Measurements from ENCODE around the gene AGPAT3. TPM values are rescaled to one million over a fixed set of nuclear protein-coding genes. Genes with fewer than 3 reads are reported as not detected.
A peak's percentile ranks its signal among the peaks of the same experiment; 100 is the strongest.

The AGPAT3 gene
- polyA plus RNA-seq, 1 donor: 83.0 TPM

DNA sequence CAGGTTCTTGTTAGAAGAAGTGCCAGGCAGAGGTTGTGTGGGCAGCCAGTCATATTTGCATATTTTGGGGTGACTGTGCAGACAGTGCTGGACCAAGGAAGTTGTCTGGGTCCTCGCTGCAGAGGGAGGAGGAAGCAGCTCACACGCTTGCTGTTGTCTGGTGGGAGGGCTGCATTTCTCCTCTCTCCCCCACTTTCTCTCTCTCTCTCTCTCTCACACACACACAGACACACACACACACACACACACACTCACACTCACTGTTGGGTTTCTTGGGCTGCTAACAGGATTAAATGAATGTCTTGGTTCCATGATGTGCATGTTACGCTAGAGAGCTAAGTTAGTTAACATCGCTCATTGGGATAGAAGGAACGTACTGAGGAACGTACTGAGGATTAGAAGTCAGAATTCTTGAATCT lies 72.9 kb downstream of the AGPAT3 start:
- no peak overlapping the region for H3K27ac ChIP-seq (ENCODE audit: low read length)
- H3K4me3 ChIP-seq (ENCODE audit: low read length): no peak overlapping the region
- peaks cover 36% of the 10 kb centered on the region for H3K36me3 ChIP-seq (ENCODE audit: control insufficient read depth, insufficient read depth, low read length)
- WGBS (ENCODE audit: insufficient coverage, low lambda C conversion rate): no CpG with 5 or more reads among the region's 6 CpGs
- H3K9me3 ChIP-seq (ENCODE audit: control insufficient read depth, low read depth, low read length): peaks cover 3% of the 10 kb centered on the region
- H3K4me1 ChIP-seq (ENCODE audit: control insufficient read depth, insufficient read depth, low read length): peaks cover 30% of the 10 kb centered on the region
- no peak for DNase-seq
- no peaks in the 10 kb centered on the region for H3K27me3 ChIP-seq (ENCODE audit: control insufficient read depth, insufficient read depth, low read length)

DNA sequence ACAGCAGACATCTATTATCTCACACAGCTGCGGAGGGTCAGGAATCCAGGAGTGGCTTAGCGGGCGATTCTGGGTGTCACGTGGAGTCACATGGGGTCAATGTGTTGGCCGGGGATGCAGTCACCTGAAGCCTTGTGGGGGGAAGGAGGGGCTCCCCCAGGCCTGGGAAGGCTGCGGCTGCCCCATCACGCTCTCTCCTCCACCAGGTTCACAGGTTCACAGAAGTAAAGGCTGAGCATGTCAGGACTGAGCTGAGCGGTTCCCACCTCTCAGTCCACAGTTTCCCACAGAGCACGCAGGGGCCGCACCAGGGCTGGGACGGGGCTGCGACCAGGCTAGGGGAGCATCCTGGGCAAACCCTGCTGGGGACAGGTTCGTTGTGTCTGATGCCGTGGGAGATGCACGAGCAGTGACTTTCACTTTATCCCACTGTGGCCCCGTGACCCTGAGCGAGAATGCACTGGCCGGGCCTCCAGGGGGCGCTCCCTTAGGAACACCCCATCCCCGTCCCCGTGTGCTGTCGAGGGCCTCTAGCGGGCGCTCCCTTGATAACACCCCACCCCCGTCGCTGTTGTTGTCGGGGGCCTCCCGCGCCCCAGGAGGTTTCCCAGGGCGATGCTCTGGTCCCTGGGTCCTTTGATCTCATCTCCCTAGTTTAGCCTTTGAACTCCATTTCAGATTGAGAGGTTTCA lies 73.9 kb downstream of the AGPAT3 start:
- no CpG with 5 or more reads among the region's 30 CpGs for WGBS (ENCODE audit: insufficient coverage, low lambda C conversion rate)
- DNase-seq: peak; percentile 77 to 85
- peak overlapping the region; percentile 83 for H3K27ac ChIP-seq (ENCODE audit: low read length)
- peak overlapping the region; percentile 46 for H3K4me3 ChIP-seq (ENCODE audit: low read length)
- no peaks in the 10 kb centered on the region for H3K27me3 ChIP-seq (ENCODE audit: control insufficient read depth, insufficient read depth, low read length)
- H3K9me3 ChIP-seq (ENCODE audit: control insufficient read depth, low read depth, low read length): peaks cover 3% of the 10 kb centered on the region
- H3K36me3 ChIP-seq (ENCODE audit: control insufficient read depth, insufficient read depth, low read length): peaks cover 34% of the 10 kb centered on the region
- peaks cover 30% of the 10 kb centered on the region for H3K4me1 ChIP-seq (ENCODE audit: control insufficient read depth, insufficient read depth, low read length)

DNA sequence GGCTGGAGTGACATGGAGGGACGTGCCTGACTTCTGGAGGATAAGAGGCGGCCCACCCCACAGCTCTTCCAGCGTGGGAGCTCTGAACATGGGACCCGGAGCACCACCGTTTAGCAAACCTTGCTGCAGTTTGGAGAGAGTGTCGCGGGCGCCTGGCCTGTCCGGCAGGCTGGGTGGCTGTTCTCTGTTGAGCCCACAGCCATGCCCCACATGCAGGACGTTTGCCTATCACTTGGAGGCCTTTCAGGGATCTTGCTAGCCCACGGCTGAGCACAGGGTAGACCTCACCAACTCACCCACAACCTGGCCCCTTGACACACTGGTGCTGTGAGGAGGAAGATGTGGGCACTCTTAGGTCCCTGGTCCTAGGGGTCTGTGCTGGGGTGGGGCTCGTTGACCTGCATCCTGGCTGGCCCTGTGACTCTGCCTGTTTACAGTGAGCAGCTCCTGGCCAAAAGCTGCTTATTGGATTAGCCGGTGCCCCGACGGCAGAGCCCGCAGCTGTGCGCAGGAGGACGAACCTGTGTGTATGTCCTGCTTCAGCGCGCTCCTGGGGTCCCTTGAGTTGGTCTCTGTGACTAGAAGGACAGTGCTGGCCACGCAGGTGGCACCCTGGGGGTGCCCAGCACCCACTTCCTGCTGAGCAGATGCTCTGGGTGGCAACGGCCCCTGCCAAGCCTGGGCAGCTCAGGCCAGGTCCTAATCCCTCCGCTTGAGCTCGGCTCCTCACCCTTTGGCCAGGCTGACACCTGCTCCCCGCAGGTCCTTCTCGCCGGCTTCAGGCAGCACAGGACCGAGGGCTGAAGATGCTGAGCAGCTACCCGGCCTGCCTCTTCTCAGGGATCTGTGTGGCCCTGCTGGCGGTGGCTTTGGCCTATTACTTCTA lies 74.7 kb downstream of the AGPAT3 start:
- Histone ChIP-seq H3K27me3 (ENCODE audit: control insufficient read depth, insufficient read depth, low read length) (no peaks in the 10 kb centered on the region), H3K9me3 (ENCODE audit: control insufficient read depth, low read depth, low read length) (peaks cover 3% of the 10 kb centered on the region), H3K27ac (ENCODE audit: low read length) (peak overlapping the region; percentile 0), H3K4me1 (ENCODE audit: control insufficient read depth, insufficient read depth, low read length) (peaks cover 30% of the 10 kb centered on the region), H3K36me3 (ENCODE audit: control insufficient read depth, insufficient read depth, low read length) (peaks cover 29% of the 10 kb centered on the region), H3K4me3 (ENCODE audit: low read length) (no peak overlapping the region)
- no peak for DNase-seq
- WGBS (ENCODE audit: insufficient coverage, low lambda C conversion rate): no CpG with 5 or more reads among the region's 30 CpGs

DNA sequence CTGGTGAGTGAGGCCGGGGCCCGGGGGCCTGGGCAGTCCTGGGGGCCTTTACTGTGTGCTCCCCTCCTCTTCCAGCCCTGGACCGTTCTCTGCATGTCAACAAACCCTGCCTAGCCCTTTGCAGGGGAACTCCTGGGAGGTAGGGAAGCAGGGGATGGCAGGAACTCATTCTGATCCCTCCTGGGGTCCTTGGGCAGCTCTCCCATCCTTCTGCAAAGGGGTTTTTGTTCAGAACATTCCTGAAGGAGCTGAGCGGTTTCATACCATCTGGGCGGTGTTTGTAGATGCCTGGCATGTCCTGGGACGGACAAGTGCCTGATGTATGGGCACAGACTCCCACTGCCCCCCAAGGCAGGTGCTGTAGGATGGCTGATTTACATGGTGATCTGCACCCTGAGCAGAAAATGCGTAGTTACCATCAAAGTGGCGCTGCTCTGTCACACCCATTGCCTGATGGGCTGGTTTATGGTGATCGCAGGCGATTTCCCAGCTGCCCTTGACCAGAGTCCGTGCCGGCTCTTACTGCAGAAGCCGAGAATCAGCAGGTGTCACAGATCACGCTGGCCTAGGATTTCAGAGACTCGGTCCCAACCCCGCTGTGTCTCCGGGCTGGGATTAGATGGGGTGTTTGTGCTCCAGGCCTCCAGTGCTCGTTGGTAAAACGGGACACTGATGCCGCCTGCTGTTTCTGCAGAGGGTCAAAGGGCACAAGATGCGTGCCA lies 75.5 kb downstream of the AGPAT3 start:
- H3K27ac ChIP-seq (ENCODE audit: low read length): peak overlapping the region; percentile 0
- no peak overlapping the region for H3K4me3 ChIP-seq (ENCODE audit: low read length)
- H3K4me1 ChIP-seq (ENCODE audit: control insufficient read depth, insufficient read depth, low read length): peaks cover 30% of the 10 kb centered on the region
- H3K36me3 ChIP-seq (ENCODE audit: control insufficient read depth, insufficient read depth, low read length): peaks cover 27% of the 10 kb centered on the region
- peak; percentile 61 to 80 for DNase-seq
- H3K27me3 ChIP-seq (ENCODE audit: control insufficient read depth, insufficient read depth, low read length): no peaks in the 10 kb centered on the region
- no CpG with 5 or more reads among the region's 21 CpGs for WGBS (ENCODE audit: insufficient coverage, low lambda C conversion rate)
- peaks cover 3% of the 10 kb centered on the region for H3K9me3 ChIP-seq (ENCODE audit: control insufficient read depth, low read depth, low read length)

DNA sequence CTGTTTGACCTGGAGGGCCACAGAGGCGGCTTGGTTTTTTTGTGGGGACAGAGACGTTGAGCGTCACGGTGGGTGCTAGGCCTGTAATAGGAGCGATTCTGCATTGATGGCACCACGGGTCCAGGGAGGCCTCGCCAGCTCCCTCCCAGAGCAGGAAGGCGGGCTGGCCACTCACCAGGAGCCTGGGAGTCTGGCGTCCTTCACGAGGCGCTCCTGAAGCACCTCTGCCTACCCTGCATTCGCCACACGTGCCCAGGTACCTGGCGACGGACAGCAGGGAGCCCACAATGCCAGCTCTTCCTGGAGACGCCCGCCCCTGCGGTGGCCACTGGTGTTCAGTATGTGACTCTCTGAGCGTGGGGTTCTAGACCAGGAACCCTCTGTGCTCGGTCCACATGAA lies 77.2 kb downstream of the AGPAT3 start:
- no peak for DNase-seq
- Histone ChIP-seq H3K36me3 (ENCODE audit: control insufficient read depth, insufficient read depth, low read length) (peaks cover 19% of the 10 kb centered on the region), H3K27me3 (ENCODE audit: control insufficient read depth, insufficient read depth, low read length) (no peaks in the 10 kb centered on the region), H3K27ac (ENCODE audit: low read length) (no peak overlapping the region), H3K4me1 (ENCODE audit: control insufficient read depth, insufficient read depth, low read length) (peaks cover 30% of the 10 kb centered on the region), H3K4me3 (ENCODE audit: low read length) (no peak overlapping the region), H3K9me3 (ENCODE audit: control insufficient read depth, low read depth, low read length) (peaks cover 1% of the 10 kb centered on the region)
- no CpG with 5 or more reads among the region's 20 CpGs for WGBS (ENCODE audit: insufficient coverage, low lambda C conversion rate)

DNA sequence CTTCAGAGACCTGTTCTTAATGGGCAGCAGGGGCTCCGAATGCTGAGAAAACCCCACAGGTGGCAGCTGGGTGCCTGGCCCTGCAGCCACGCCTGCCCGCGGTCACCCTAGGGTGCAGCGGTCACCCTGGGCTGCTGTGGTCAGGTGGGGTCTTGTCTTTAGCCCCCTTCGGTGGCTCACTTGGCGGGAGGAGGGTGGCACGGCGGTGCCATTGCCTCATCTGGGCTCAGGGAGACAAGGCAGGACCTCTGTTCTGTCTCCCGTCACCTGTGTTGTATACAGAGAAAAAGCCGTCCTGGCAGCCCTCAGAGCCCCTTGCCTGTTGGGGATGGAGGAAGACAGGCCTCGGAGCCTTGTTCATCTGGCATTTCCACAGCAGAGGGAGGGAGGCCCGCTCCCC lies 77.6 kb downstream of the AGPAT3 start:
- no peaks in the 10 kb centered on the region for H3K27me3 ChIP-seq (ENCODE audit: control insufficient read depth, insufficient read depth, low read length)
- no peak for DNase-seq
- peaks cover 21% of the 10 kb centered on the region for H3K36me3 ChIP-seq (ENCODE audit: control insufficient read depth, insufficient read depth, low read length)
- H3K9me3 ChIP-seq (ENCODE audit: control insufficient read depth, low read depth, low read length): no peaks in the 10 kb centered on the region
- no CpG with 5 or more reads among the region's 13 CpGs for WGBS (ENCODE audit: insufficient coverage, low lambda C conversion rate)
- peaks cover 30% of the 10 kb centered on the region for H3K4me1 ChIP-seq (ENCODE audit: control insufficient read depth, insufficient read depth, low read length)
- no peak overlapping the region for H3K27ac ChIP-seq (ENCODE audit: low read length)
- no peak overlapping the region for H3K4me3 ChIP-seq (ENCODE audit: low read length)

DNA sequence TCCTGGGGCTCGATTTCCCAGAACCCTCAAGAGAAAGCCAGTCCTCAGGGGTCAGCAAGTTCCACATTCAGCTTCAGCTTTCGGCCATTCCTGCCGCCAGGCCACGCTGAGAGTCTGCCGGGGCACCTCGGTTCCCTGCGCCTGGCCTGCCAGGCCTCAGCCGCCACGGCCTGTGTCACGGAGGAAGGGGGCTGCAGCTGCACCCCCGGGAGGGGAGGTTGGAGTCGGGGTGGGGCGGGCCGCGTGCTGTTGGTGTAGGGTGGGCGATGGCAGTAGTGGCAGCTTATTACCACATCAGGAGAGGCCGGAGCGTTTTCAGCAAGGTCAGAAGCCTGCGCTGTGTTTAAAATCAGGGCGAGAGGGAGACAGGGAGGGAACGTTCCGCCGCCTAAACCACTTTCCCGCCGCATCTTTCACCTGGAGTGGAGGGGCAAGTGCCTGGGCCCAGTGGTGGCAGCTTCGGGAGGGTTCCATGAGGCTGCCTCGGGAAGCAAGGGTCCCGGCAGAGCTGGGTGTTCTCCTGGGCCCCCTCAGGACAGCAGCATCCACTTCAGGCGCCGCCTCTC lies 78.6 kb downstream of the AGPAT3 start:
- WGBS (ENCODE audit: insufficient coverage, low lambda C conversion rate): no CpG with 5 or more reads among the region's 30 CpGs
- no peaks in the 10 kb centered on the region for H3K9me3 ChIP-seq (ENCODE audit: control insufficient read depth, low read depth, low read length)
- H3K27me3 ChIP-seq (ENCODE audit: control insufficient read depth, insufficient read depth, low read length): no peaks in the 10 kb centered on the region
- no peak overlapping the region for H3K4me3 ChIP-seq (ENCODE audit: low read length)
- H3K36me3 ChIP-seq (ENCODE audit: control insufficient read depth, insufficient read depth, low read length): peaks cover 25% of the 10 kb centered on the region
- peaks cover 26% of the 10 kb centered on the region for H3K4me1 ChIP-seq (ENCODE audit: control insufficient read depth, insufficient read depth, low read length)
- H3K27ac ChIP-seq (ENCODE audit: low read length): no peak overlapping the region
- no peak for DNase-seq

DNA sequence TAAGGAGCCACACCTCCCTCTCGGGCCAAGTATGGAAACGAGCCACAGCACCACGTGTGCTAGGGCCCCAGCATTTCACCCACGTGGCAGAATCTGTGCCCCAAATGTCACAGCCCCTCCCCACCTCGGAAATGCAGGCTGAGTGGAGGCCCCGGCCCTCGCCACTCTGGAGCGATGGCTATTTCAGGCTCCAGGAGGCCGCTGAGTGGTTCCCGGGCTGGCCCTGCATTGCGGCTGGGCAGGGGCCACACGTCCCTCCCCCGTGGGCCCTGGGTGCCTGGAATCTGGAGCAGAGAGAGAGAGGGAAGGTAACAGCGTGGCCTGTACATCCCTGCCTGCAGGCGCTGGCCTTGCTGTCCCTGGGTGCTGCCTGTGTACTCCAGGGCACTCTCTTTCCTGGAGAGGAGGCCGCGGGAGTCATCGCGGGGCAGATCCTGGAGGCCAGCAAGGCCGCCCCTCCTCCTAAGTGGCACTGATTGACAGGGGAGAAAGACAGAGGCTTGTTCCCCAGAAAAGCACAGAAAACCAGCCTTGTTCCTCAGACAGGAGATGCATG lies 79.1 kb downstream of the AGPAT3 start:
- Histone ChIP-seq H3K27ac (ENCODE audit: low read length) (no peak overlapping the region), H3K4me1 (ENCODE audit: control insufficient read depth, insufficient read depth, low read length) (peaks cover 21% of the 10 kb centered on the region), H3K27me3 (ENCODE audit: control insufficient read depth, insufficient read depth, low read length) (no peaks in the 10 kb centered on the region), H3K9me3 (ENCODE audit: control insufficient read depth, low read depth, low read length) (no peaks in the 10 kb centered on the region), H3K36me3 (ENCODE audit: control insufficient read depth, insufficient read depth, low read length) (peaks cover 27% of the 10 kb centered on the region), H3K4me3 (ENCODE audit: low read length) (no peak overlapping the region)
- WGBS (ENCODE audit: insufficient coverage, low lambda C conversion rate): no CpG with 5 or more reads among the region's 20 CpGs
- DNase-seq: no peak

DNA sequence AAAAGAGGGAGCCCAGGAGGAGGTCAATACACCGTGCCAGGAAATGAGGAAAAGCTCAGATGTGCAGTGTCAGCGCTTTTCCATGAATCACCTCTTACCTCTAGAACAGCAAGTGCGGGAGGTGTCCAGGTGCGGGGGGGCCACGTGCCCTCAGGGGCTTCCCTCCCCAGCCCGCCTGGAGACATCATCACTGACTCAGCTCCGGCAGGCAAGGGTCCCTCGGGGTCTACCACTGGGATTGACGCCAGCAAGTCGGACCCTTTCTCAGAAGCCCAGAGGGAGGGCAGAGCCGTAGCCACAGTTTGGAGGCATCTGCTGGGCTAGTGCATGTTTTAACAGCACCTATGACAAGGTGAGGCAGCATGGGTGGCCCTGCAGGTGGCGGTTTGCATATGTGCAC lies 79.7 kb downstream of the AGPAT3 start:
- Histone ChIP-seq H3K27ac (ENCODE audit: low read length) (no peak overlapping the region), H3K9me3 (ENCODE audit: control insufficient read depth, low read depth, low read length) (no peaks in the 10 kb centered on the region), H3K4me1 (ENCODE audit: control insufficient read depth, insufficient read depth, low read length) (peaks cover 15% of the 10 kb centered on the region), H3K27me3 (ENCODE audit: control insufficient read depth, insufficient read depth, low read length) (no peaks in the 10 kb centered on the region), H3K36me3 (ENCODE audit: control insufficient read depth, insufficient read depth, low read length) (peaks cover 32% of the 10 kb centered on the region), H3K4me3 (ENCODE audit: low read length) (no peak overlapping the region)
- no peak for DNase-seq
- no CpG with 5 or more reads among the region's 12 CpGs for WGBS (ENCODE audit: insufficient coverage, low lambda C conversion rate)
